WTC11 (cell line): ENCODE results near the gene ING2. TPM values are rescaled to one million over a fixed set of nuclear protein-coding genes. Genes with fewer than 3 reads are reported as not detected.

ENCODE experiments used
- ATAC-seq: fragments of 200-7000 bp; cut with Tn5 transposase; 2 replicates; pipeline ENCODE4 v1.10.0; 2021; ENCODE audit warnings: mild to moderate bottlenecking, moderate library complexity
- CTCF ChIA-PET: fragments of 300-600 bp; sonication (Branson Sonifier 250); formaldehyde crosslinking; loops from one replicate; lab custom pipeline; 2021; ENCODE audit warnings: antibody characterized with exemption; lab: Charles Lee
- POLR2A ChIA-PET: fragments of 350-600 bp; sonication (Branson Sonifier 250); formaldehyde crosslinking; loops from one replicate; lab custom pipeline; 2021; ENCODE audit warnings: antibody characterized with exemption; lab: Charles Lee
- DNase-seq: peaks from one replicate; pipeline ENCODE4 v3.0.0; 2021; ENCODE audit warnings: low spot score
- H3K27ac Mint-ChIP-seq: 2 replicates; pipeline ENCODE4 v1.8.0; 2021; ENCODE audit warnings: mixed read lengths
- H3K27me3 Mint-ChIP-seq: 2 replicates; pipeline ENCODE4 v1.8.0; 2021; ENCODE audit warnings: low read depth, mild to moderate bottlenecking, moderate library complexity, mixed read lengths
- H3K36me3 Mint-ChIP-seq: 2 replicates; pipeline ENCODE4 v1.8.0; 2021; ENCODE audit warnings: mixed read lengths
- H3K4me1 Mint-ChIP-seq: 2 replicates; pipeline ENCODE4 v1.8.0; 2022; ENCODE audit warnings: mixed read lengths
- H3K4me3 Mint-ChIP-seq: 2 replicates; pipeline ENCODE4 v1.8.0; 2021; ENCODE audit warnings: mild to moderate bottlenecking, moderate library complexity, mixed read lengths
- H3K9me3 Mint-ChIP-seq: 2 replicates; pipeline ENCODE4 v1.8.0; 2021; ENCODE audit warnings: mixed read lengths
- CBFB ChIP-seq: sonication (generic); formaldehyde crosslinking; IDR thresholded peaks from 2 replicates; pipeline ENCODE4 v1.8.1; 2022; ENCODE audit warnings: mild to moderate bottlenecking, low read depth, missing genetic modification reagents
- CREM ChIP-seq: sonication (generic); formaldehyde crosslinking; IDR thresholded peaks from 2 replicates; pipeline ENCODE4 v1.8.1; 2022; ENCODE audit warnings: mild to moderate bottlenecking, missing genetic modification reagents, moderate library complexity
- EMX1 ChIP-seq: fragments of 250-450 bp; sonication (Bioruptor Pico); IDR thresholded peaks from 2 replicates; pipeline ENCODE4 v1.8.0; 2021; ENCODE audit warnings: mild to moderate bottlenecking
- ESRRA ChIP-seq: sonication (generic); formaldehyde crosslinking; IDR thresholded peaks from 2 replicates; pipeline ENCODE4 v1.8.1; 2022; ENCODE audit warnings: mild to moderate bottlenecking, missing genetic modification reagents, borderline replicate concordance
- ETV6 ChIP-seq: sonication (generic); formaldehyde crosslinking; IDR thresholded peaks from 2 replicates; pipeline ENCODE4 v1.8.1; 2022; ENCODE audit warnings: mild to moderate bottlenecking, missing genetic modification reagents
- MXD4 ChIP-seq: fragments of 250-450 bp; sonication (Bioruptor Pico); IDR thresholded peaks from 2 replicates; pipeline ENCODE4 v1.8.0; 2021; ENCODE audit warnings: mild to moderate bottlenecking, moderate library complexity, borderline replicate concordance
- NFATC4 ChIP-seq: fragments of 250-450 bp; sonication (Bioruptor Pico); IDR thresholded peaks from 2 replicates; pipeline ENCODE4 v1.9.0; 2021; ENCODE audit warnings: mild to moderate bottlenecking
- NR1H2 ChIP-seq: sonication (generic); formaldehyde crosslinking; IDR thresholded peaks from 2 replicates; pipeline ENCODE4 v1.9.0; 2021; ENCODE audit warnings: mild to moderate bottlenecking, moderate library complexity, missing genetic modification reagents
- OVOL2 ChIP-seq: fragments of 250-450 bp; sonication (Bioruptor Pico); IDR thresholded peaks from 2 replicates; pipeline ENCODE4 v1.9.0; 2021; ENCODE audit warnings: mild to moderate bottlenecking, borderline replicate concordance
- PRRX2 ChIP-seq: fragments of 250-450 bp; sonication (Bioruptor Pico); IDR thresholded peaks from 2 replicates; pipeline ENCODE4 v1.8.0; 2021; ENCODE audit warnings: mild to moderate bottlenecking
- TCF7 ChIP-seq: sonication (generic); formaldehyde crosslinking; IDR thresholded peaks from 2 replicates; pipeline ENCODE4 v1.8.0; 2022; ENCODE audit warnings: mild to moderate bottlenecking, low read depth, missing genetic modification reagents, moderate library complexity
- TEAD4 ChIP-seq: sonication (generic); formaldehyde crosslinking; IDR thresholded peaks from 2 replicates; pipeline ENCODE4 v1.8.0; 2022; ENCODE audit warnings: mild to moderate bottlenecking, missing genetic modification reagents
- ZNF121 ChIP-seq: sonication (generic); formaldehyde crosslinking; IDR thresholded peaks from 2 replicates; pipeline ENCODE4 v1.8.0; 2023; ENCODE audit warnings: missing genetic modification reagents
- ZNF219 ChIP-seq: sonication (generic); formaldehyde crosslinking; IDR thresholded peaks from 2 replicates; pipeline ENCODE4 v1.8.0; 2023; ENCODE audit warnings: missing genetic modification reagents, mild to moderate bottlenecking, borderline replicate concordance
- ZNF671 ChIP-seq: fragments of 250-450 bp; sonication (Bioruptor Pico); IDR thresholded peaks from 2 replicates; pipeline ENCODE4 v1.8.0; 2021; ENCODE audit warnings: mild to moderate bottlenecking
- total RNA-seq: library from RNA; stranded (reverse); gene quantifications from 3 replicates; pipeline ENCODE4 v1.2.3, GENCODE V29; 2021
- TF ChIP-seq, protein P1 (sequence below): fragments of 250-450 bp; sonication (Bioruptor Pico); conservative IDR thresholded peaks from 2 replicates; pipeline ENCODE4 v1.9.0; 2021; ENCODE audit warnings: mild to moderate bottlenecking
- TF ChIP-seq, protein P2 (sequence below): sonication (generic); formaldehyde crosslinking; IDR thresholded peaks from 2 replicates; pipeline ENCODE4 v1.8.1; 2023; ENCODE audit warnings: mild to moderate bottlenecking, missing genetic modification reagents
- TF ChIP-seq, protein P3 (sequence below): sonication (generic); formaldehyde crosslinking; IDR thresholded peaks from 2 replicates; pipeline ENCODE4 v1.8.0; 2022; ENCODE audit warnings: mild to moderate bottlenecking, missing genetic modification reagents
- TF ChIP-seq, protein P4 (sequence below): sonication (generic); formaldehyde crosslinking; IDR thresholded peaks from 2 replicates; pipeline ENCODE4 v1.8.0; 2022; ENCODE audit warnings: mild to moderate bottlenecking, missing genetic modification reagents
- TF ChIP-seq, protein P5 (sequence below): sonication (generic); formaldehyde crosslinking; IDR thresholded peaks from 2 replicates; pipeline ENCODE4 v1.8.1; 2023; ENCODE audit warnings: mild to moderate bottlenecking, missing genetic modification reagents, moderate library complexity
- TF ChIP-seq, protein P6 (sequence below): fragments of 250-450 bp; sonication (Bioruptor Pico); IDR thresholded peaks from 2 replicates; pipeline ENCODE4 v2.1.2; 2022; ENCODE audit warnings: mild to moderate bottlenecking, moderate library complexity

Gene ING2
- total RNA-seq, 1 experiment from 2014 or later = 12.0 TPM

DNA sequence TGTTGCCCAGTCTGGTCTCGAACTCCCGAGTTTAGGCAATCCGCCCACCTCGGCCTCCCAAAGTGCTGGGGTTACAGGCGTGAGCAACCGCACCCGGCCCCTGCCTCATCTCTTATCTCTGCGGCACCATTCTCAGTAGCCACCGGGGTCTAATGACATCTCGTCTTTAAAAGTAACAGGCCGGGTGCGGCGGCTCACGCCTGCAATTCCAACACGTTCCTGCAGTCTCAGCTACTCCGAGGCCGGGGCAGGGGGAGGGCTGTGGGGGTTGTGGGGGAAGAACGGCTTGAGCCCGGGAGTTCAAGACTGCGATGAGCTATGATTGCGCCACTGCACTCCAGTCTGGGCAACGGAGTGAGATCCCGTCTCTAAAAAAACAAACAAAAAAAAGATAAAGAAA lies 28.8 kb downstream of the ING2 start (continued):
- TF ChIP-seq, protein P1, sequence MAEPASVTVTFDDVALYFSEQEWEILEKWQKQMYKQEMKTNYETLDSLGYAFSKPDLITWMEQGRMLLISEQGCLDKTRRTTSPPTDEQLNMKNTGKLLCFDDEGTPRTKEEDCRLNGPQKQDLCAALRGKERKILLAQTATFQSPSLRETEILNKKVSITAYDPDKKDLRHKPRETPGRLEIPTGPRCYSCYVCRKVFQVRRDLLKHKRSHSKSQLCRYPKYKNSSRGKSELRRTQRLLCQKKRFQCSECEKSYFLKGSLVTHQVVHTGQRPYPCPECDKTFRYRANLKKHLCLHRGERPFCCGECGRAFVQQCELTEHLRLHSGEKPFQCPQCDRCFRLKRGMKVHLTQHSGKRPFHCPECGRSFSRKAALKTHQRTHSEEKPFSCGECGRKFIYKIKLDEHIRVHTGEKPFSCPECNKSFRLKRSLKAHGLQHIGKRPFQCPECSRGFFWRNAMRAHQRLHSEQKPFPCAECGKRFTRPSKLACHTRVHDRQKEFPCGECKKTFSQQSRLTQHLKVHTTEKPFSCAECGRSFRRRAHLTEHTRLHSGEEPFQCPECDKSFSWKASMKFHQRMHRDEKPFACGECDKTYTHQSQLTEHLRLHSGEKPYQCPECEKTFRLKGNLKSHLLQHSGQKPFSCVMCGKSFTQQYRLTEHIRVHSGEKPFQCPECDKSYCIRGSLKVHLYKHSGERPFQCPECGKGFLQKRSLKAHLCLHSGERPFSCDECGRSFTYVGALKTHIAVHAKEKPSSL (CRISPR knock-in tag) = no peak
- TF ChIP-seq, protein P2, sequence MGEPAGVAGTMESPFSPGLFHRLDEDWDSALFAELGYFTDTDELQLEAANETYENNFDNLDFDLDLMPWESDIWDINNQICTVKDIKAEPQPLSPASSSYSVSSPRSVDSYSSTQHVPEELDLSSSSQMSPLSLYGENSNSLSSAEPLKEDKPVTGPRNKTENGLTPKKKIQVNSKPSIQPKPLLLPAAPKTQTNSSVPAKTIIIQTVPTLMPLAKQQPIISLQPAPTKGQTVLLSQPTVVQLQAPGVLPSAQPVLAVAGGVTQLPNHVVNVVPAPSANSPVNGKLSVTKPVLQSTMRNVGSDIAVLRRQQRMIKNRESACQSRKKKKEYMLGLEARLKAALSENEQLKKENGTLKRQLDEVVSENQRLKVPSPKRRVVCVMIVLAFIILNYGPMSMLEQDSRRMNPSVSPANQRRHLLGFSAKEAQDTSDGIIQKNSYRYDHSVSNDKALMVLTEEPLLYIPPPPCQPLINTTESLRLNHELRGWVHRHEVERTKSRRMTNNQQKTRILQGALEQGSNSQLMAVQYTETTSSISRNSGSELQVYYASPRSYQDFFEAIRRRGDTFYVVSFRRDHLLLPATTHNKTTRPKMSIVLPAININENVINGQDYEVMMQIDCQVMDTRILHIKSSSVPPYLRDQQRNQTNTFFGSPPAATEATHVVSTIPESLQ (CRISPR knock-in tag) = no peak
- TF ChIP-seq ZNF219 (CRISPR knock-in tag) = no peak

DNA sequence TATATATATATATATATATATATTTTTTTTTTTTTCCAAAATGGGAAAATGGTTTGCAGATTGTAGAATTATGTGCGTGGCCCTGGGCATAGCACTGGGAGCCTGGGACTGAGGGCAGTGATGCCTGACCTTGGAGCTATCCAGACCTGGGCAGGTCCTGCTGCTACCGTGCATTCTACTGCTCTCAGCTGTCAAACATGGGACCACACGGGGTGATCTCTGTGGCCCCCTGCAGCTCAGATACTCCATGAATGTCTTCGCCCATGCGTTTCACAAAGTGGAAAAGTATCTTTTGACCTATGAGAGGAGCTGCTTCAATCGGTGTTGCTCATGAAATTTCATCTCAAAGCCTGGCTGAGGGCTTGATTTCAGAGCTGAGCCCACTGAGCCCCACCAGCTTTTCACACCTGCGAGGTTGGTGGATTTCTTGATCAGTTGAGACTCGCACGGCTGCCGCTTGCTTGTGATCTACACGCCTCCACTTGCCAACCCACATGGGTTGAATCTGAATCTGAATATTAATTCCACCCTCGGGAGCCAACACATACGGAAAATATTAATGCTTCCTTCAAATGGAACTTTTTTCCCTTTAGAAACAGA lies 35.7 kb downstream of the ING2 start:
- TF ChIP-seq OVOL2 (CRISPR knock-in tag) (no peak), NFATC4 (CRISPR knock-in tag) (no peak), EMX1 (CRISPR knock-in tag) (no peak), ZNF671 (CRISPR knock-in tag) (no peak)
- TF ChIP-seq, protein P1 (CRISPR knock-in tag) = no peak
- TF ChIP-seq, protein P3, sequence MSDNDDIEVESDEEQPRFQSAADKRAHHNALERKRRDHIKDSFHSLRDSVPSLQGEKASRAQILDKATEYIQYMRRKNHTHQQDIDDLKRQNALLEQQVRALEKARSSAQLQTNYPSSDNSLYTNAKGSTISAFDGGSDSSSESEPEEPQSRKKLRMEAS (CRISPR knock-in tag) = no peak
- no peak overlapping the region for H3K27ac Mint-ChIP-seq
- CTCF ChIA-PET = interaction anchor here (0.8 to 1.9 kb wide), 3 partner anchors 10 to 67 kb away, joined by 3 to 8 read pairs (median 3); no protein-coding TSS in a partner anchor
- POLR2A ChIA-PET = no interaction called here
- H3K4me1 Mint-ChIP-seq = peaks cover 26% of the 10 kb centered on the region
- no peak for ATAC-seq
- H3K27me3 Mint-ChIP-seq = no peaks in the 10 kb centered on the region
- DNase-seq = no peak
- H3K36me3 Mint-ChIP-seq = peaks cover 9% of the 10 kb centered on the region
- H3K4me3 Mint-ChIP-seq = no peak overlapping the region
- H3K9me3 Mint-ChIP-seq = peaks cover 13% of the 10 kb centered on the region

DNA sequence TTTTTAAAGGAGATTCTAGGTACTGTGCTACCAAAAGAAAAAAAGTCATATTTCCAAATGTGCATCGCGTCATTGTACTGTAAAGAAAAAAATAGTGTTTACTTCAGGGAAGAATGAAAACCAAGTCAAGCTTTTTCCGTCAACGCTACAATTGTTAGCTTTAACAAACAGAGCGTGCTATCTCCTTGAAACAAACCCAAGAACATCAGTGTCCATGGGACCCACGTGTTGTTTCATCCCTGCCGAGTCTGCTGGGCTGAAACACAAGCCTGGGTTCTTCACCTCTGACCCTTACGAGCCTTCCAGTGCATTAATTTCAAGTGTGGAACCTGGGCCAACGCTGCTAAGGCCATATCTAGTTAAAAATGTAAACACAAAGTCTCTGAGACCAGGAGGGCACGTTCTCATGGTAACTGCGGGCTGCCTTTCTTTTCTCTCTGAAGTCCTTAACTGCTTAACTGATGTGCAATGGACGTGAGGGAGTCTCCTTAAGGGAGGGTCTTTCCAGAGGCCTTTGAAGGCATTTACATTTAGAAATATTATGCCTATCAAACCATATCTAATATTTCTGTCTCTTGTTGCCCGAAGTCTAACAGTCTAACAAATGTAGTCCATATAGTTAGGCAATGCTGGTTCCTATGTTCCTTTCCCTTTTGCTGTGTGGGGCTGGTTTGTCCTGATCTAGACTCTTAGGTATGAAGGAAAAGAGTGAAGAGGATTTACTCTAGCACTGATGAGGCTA lies 36.3 kb downstream of the ING2 start:
- DNase-seq = no peak
- H3K36me3 Mint-ChIP-seq = peaks cover 9% of the 10 kb centered on the region
- ATAC-seq = peak; percentile 30
- POLR2A ChIA-PET = no interaction called here
- H3K9me3 Mint-ChIP-seq = peaks cover 13% of the 10 kb centered on the region
- no peak overlapping the region for H3K4me3 Mint-ChIP-seq
- H3K27ac Mint-ChIP-seq = 0 out of 2 replicates have a peak overlapping the region, but pooled peaks have one; percentile 20
- peaks cover 26% of the 10 kb centered on the region for H3K4me1 Mint-ChIP-seq
- H3K27me3 Mint-ChIP-seq = no peaks in the 10 kb centered on the region
- CTCF ChIA-PET = interaction anchor here (0.8 to 1.9 kb wide), 3 partner anchors 10 to 68 kb away, joined by 3 to 8 read pairs (median 3); no protein-coding TSS in a partner anchor
- TF ChIP-seq, protein P4, sequence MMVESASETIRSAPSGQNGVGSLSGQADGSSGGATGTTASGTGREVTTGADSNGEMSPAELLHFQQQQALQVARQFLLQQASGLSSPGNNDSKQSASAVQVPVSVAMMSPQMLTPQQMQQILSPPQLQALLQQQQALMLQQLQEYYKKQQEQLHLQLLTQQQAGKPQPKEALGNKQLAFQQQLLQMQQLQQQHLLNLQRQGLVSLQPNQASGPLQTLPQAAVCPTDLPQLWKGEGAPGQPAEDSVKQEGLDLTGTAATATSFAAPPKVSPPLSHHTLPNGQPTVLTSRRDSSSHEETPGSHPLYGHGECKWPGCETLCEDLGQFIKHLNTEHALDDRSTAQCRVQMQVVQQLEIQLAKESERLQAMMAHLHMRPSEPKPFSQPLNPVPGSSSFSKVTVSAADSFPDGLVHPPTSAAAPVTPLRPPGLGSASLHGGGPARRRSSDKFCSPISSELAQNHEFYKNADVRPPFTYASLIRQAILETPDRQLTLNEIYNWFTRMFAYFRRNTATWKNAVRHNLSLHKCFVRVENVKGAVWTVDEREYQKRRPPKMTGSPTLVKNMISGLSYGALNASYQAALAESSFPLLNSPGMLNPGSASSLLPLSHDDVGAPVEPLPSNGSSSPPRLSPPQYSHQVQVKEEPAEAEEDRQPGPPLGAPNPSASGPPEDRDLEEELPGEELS (CRISPR knock-in tag) = no peak
- TF ChIP-seq ETV6 (no peak), MXD4 (CRISPR knock-in tag) (no peak), ESRRA (CRISPR knock-in tag) (no peak), TCF7 (CRISPR knock-in tag) (no peak), TEAD4 (CRISPR knock-in tag) (no peak), ZNF671 (CRISPR knock-in tag) (no peak), NR1H2 (CRISPR knock-in tag) (no peak), PRRX2 (no peak), ZNF121 (CRISPR knock-in tag) (no peak), CBFB (CRISPR knock-in tag) (no peak), CREM (CRISPR knock-in tag) (no peak)
- TF ChIP-seq, protein P5, sequence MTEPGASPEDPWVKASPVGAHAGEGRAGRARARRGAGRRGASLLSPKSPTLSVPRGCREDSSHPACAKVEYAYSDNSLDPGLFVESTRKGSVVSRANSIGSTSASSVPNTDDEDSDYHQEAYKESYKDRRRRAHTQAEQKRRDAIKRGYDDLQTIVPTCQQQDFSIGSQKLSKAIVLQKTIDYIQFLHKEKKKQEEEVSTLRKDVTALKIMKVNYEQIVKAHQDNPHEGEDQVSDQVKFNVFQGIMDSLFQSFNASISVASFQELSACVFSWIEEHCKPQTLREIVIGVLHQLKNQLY (CRISPR knock-in tag) = no peak
- TF ChIP-seq, protein P6, sequence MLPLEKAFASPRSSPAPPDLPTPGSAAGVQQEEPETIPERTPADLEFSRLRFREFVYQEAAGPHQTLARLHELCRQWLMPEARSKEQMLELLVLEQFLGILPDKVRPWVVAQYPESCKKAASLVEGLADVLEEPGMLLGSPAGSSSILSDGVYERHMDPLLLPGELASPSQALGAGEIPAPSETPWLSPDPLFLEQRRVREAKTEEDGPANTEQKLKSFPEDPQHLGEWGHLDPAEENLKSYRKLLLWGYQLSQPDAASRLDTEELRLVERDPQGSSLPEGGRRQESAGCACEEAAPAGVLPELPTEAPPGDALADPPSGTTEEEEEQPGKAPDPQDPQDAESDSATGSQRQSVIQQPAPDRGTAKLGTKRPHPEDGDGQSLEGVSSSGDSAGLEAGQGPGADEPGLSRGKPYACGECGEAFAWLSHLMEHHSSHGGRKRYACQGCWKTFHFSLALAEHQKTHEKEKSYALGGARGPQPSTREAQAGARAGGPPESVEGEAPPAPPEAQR (CRISPR knock-in tag) = no peak
